Fibroblast of skin of right quadriceps (primary cell): Measurements from ENCODE around the gene PCSK1N.
"Not testable (repeated sequence)": the region's sequence is repeated elsewhere in the genome, so short reads cannot be mapped to it uniquely, and the experiment has no call there.

Source experiments
- DNase-seq: peaks from one replicate; pipeline ENCODE4 v3.0.0-alpha.2; 2013

PCSK1N gene

GRCh38 chrX:48819394-48819793 is 16.0 kb downstream of the PCSK1N start:
- DNase-seq = not testable (repeated sequence)

- no peak for DNase-seq
Measured at GRCh38 chrX:48818866-48819265, 16.5 kb downstream of the PCSK1N start.

- no peak for DNase-seq
Measured at GRCh38 chrX:48818098-48818497, 17.3 kb downstream of the PCSK1N start.

GRCh38 chrX:48816014-48816810 is 19.2 kb downstream of the PCSK1N start:
- no peak for DNase-seq

- no peak for DNase-seq
Measured at GRCh38 chrX:48815266-48815665, 20.1 kb downstream of the PCSK1N start.

GRCh38 chrX:48814722-48815121 is 20.7 kb downstream of the PCSK1N start:
- DNase-seq = no peak

GRCh38 chrX:48813644-48814043 is 21.8 kb downstream of the PCSK1N start:
- no peak for DNase-seq

- DNase-seq = no peak
Measured at GRCh38 chrX:48806081-48806480, 29.3 kb downstream of the PCSK1N start.

GRCh38 chrX:48802905-48803200 is 32.6 kb downstream of the PCSK1N start:
- DNase-seq = no peak

GRCh38 chrX:48802089-48802904 is 33.1 kb downstream of the PCSK1N start:
- peak; percentile 77 for DNase-seq

- DNase-seq = peak; percentile 99
Measured at GRCh38 chrX:48801280-48802088, 33.9 kb downstream of the PCSK1N start, which contains the start of gene HDAC6. HDAC6 (plus strand) TSS chrX:48802067; CDS start chrX:48802693, 626 bp downstream.

- no peak for DNase-seq
Measured at GRCh38 chrX:48800574-48801279, 34.7 kb downstream of the PCSK1N start.

- DNase-seq = no peak
Measured at GRCh38 chrX:48798318-48798717, 37.1 kb downstream of the PCSK1N start.

- DNase-seq = peak; percentile 30
Measured at GRCh38 chrX:48794911-48795515, 40.4 kb downstream of the PCSK1N start.

- no peak for DNase-seq
Measured at GRCh38 chrX:48794340-48794910, 41.0 kb downstream of the PCSK1N start.

GRCh38 chrX:48793935-48794334 is 41.5 kb downstream of the PCSK1N start:
- no peak for DNase-seq

- no peak for DNase-seq
Measured at GRCh38 chrX:48792219-48792618, 43.2 kb downstream of the PCSK1N start.

- DNase-seq = no peak
Measured at GRCh38 chrX:48791063-48791820, 44.2 kb downstream of the PCSK1N start.

GRCh38 chrX:48790477-48790876 is 44.9 kb downstream of the PCSK1N start:
- DNase-seq = no peak

- no peak for DNase-seq
Measured at GRCh38 chrX:48789366-48790220, 45.8 kb downstream of the PCSK1N start.
